Renal cortex interstitium (tissue), 15 donors: ENCODE measurements around the gene FAM98B. TPM values are rescaled to one million over a fixed set of nuclear protein-coding genes. Genes with fewer than 3 reads are reported as not detected.
"Not testable (repeated sequence)": the region's sequence is repeated elsewhere in the genome, so short reads cannot be mapped to it uniquely, and the experiment has no call there.

Source experiments
- DNase-seq, 11 donors: peaks; one replicate each; pipeline ENCODE4 v3.0.0-alpha.2; 2013; ENCODE audit warnings: low read depth in 9 of 11, low spot score in 4 of 11; ENCODE audit errors: extremely low read depth in 1 of 11
- long read RNA-seq, 16 experiments: transcript quantifications; one replicate each; lab custom pipeline, GENCODE V29; 2026
- polyA plus RNA-seq, 3 donors: library from polyadenylated mRNA; unstranded; fragments of 120-200 nt; gene quantifications; one replicate each; pipeline ENCODE4 v1.2.1, GENCODE V29; 2013; ENCODE audit not compliant: insufficient read length in 3 of 3

FAM98B gene
- 10 to 100 TPM; 68.2 to 90.3 (median 74.2) TPM for polyA plus RNA-seq
- long read RNA-seq, donor 1, full-length matches to known transcripts: 5 of 5 reads
- long read RNA-seq, donor 1, partial matches to known transcripts: 0 of 5 reads
- long read RNA-seq, donor 1, other reads (novel, unspliced or antisense): 0 of 5 reads
- long read RNA-seq, donor 2, full-length matches to known transcripts: 4 of 4 reads
- long read RNA-seq, donor 2, partial matches to known transcripts: 0 of 4 reads
- long read RNA-seq, donor 2, other reads (novel, unspliced or antisense): 0 of 4 reads
- long read RNA-seq, donor 3, full-length matches to known transcripts: 25 of 42 reads
- long read RNA-seq, donor 3, partial matches to known transcripts: 17 of 42 reads
- long read RNA-seq, donor 3, other reads (novel, unspliced or antisense): 0 of 42 reads
- long read RNA-seq, donor 4, full-length matches to known transcripts: 4 of 4 reads
- long read RNA-seq, donor 4, partial matches to known transcripts: 0 of 4 reads
- long read RNA-seq, donor 4, other reads (novel, unspliced or antisense): 0 of 4 reads
- long read RNA-seq, donor 5: 0 reads
- long read RNA-seq, donor 6, full-length matches to known transcripts: 11 of 11 reads
- long read RNA-seq, donor 6, partial matches to known transcripts: 0 of 11 reads
- long read RNA-seq, donor 6, other reads (novel, unspliced or antisense): 0 of 11 reads
- long read RNA-seq, donor 7, full-length matches to known transcripts: 9 of 9 reads
- long read RNA-seq, donor 7, partial matches to known transcripts: 0 of 9 reads
- long read RNA-seq, donor 7, other reads (novel, unspliced or antisense): 0 of 9 reads
- long read RNA-seq, donor 8: 0 reads
- long read RNA-seq, donor 9, full-length matches to known transcripts: 7 of 7 reads
- long read RNA-seq, donor 9, partial matches to known transcripts: 0 of 7 reads
- long read RNA-seq, donor 9, other reads (novel, unspliced or antisense): 0 of 7 reads
- long read RNA-seq, donor 10, full-length matches to known transcripts: 14 of 14 reads
- long read RNA-seq, donor 10, partial matches to known transcripts: 0 of 14 reads
- long read RNA-seq, donor 10, other reads (novel, unspliced or antisense): 0 of 14 reads
- long read RNA-seq, donor 11, full-length matches to known transcripts: 7 of 7 reads
- long read RNA-seq, donor 11, partial matches to known transcripts: 0 of 7 reads
- long read RNA-seq, donor 11, other reads (novel, unspliced or antisense): 0 of 7 reads
- long read RNA-seq, donor 12: 0 reads
- long read RNA-seq, donor 13: 0 reads
- long read RNA-seq, donor 14, full-length matches to known transcripts: 6 of 6 reads
- long read RNA-seq, donor 14, partial matches to known transcripts: 0 of 6 reads
- long read RNA-seq, donor 14, other reads (novel, unspliced or antisense): 0 of 6 reads
- long read RNA-seq, donor 15, full-length matches to known transcripts: 3 of 3 reads
- long read RNA-seq, donor 15, partial matches to known transcripts: 0 of 3 reads
- long read RNA-seq, donor 15, other reads (novel, unspliced or antisense): 0 of 3 reads
- long read RNA-seq, donor 16, full-length matches to known transcripts: 26 of 34 reads
- long read RNA-seq, donor 16, partial matches to known transcripts: 8 of 34 reads
- long read RNA-seq, donor 16, other reads (novel, unspliced or antisense): 0 of 34 reads

DNA sequence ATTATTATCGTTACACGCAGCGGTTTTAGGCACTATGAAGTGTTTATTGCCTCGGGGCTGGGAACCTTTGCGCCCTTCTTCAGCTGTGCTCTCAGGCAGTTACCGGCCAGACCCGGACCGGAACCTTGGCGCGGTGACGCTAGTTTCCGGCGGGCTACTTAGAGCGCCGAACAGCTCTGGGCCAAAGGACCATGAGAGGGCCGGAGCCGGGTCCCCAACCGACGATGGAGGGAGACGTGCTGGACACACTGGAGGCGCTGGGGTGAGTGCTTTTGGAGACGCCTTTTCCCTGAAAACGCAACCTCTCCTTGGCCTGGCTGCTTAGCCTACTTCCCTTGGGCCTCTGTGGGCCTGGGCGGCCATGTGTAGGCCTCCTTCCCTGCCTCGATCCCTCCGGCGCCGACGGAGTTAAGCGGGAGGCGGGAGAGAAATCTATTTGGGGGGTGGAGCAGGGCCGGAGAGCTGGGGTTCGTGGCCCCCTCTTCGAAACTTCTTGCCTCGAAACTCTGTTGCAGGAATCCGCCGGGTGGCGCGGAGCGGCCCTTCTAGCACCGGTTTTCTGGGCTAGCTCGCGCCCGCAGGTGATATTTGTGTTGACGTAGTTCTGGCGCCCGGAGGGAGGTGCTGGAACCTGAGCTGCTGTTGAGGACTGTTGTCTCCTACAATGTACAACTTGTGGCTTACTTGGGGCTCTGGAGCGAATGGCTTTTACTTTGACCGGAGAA, at the start of gene FAM98B:
Gene FAM98B (plus strand): TSS at position 157 of the 725 bp plus-strand sequence. CDS start 35 bp downstream, at position 192.
- peak; percentile 73 to 93 (median 87) for DNase-seq

DNA sequence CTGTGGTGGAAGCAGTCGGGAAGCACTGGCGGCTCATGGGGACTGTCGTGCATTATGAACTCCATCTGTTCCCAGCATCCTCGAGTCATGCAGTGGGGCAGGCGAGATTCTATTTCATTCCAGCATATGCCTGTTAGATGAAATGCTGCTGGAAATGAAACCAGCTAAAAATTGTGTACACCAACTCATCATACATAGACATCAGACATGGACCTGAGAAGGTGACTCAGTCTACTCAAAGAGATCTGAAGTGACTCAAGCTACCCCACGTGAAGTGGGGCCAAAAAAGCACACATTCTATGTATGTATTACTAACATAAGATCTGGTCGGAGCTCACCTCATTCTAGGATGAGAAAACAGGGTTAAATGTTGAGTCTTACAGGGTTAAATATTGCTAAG, 47.5 kb upstream of the FAM98B start:
- DNase-seq: no peak

DNA sequence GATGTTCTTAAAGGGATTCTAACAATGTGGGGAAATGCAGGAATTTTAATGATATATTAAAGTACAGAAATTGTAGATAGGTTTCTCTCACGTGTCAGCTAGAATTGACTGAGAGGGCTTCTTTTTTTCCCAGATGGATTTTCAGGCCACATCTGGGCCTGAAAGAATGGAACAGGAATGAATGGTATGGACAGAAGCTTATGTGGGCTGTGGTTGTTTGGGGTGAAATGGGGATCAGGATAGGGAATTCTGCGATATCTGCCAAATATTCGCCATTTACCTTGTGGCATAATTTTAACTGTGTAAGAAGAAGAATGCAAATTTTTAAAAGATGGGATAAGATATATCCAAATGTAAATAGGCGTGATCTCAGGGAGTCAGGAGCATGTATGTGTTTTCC, 45.4 kb upstream of the FAM98B start:
- no peak for DNase-seq

DNA sequence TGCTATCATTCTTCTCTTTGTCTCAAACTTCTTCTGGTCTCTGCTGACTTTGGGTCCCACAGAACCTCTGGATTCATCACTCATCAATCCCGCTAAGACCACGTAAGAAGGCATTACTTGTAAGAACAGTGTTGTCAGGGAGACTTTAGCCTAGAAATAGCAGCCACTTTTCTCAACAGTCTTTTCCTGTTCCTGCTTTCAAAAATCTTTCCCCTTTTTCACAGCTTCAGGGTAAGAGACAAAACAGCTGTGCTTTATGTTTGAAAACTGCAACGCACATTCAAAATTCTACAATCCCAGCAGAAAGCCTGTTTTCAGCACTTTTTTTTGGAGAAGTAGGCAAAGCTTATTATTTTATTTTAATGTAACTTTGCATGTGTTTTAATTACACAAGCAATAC, 42.0 kb upstream of the FAM98B start:
- peak in 5 of 11 donors; percentile 5 to 22 (median 12) for DNase-seq

DNA sequence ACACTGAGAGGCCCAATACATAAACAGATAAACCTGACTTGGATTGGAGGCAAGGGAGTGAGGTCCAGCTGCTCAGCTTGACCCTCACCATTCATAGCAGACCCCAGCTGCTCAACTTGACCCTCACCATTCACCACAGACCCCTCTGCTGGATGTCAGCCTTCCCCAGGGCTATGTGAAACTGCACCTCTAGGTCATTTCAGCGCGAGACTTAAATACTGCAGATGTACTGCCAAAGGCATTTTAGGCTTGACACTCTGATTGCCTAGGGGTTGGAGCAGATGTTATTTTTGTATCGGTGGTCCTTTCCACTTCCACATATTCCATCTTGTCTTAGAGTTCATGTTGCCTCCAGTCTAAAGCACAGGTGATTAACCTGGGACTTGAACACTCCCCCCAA, 41.5 kb upstream of the FAM98B start:
- no peak for DNase-seq

DNA sequence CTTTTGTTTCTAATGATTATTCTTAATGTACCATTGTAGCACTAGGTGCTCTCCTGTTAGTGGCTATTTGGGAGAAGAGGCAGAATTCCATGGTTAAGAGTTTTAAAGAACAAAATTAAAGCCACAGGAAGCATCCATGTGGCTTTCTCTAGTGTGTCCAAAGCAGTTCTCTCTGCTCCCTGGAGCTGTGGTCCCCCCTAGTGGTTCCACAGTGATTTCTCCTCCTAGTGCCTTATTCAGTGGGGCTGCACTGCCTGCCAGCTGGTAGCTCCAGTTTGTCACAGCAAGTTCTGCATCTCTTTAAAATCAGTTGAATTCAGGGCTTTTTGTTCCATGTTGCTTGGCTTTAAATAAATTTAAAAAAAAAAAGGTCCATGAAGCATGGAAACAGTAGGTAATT, 39.6 kb upstream of the FAM98B start:
- DNase-seq: peak in 7 of 11 donors; percentile 18 to 38 (median 31)

DNA sequence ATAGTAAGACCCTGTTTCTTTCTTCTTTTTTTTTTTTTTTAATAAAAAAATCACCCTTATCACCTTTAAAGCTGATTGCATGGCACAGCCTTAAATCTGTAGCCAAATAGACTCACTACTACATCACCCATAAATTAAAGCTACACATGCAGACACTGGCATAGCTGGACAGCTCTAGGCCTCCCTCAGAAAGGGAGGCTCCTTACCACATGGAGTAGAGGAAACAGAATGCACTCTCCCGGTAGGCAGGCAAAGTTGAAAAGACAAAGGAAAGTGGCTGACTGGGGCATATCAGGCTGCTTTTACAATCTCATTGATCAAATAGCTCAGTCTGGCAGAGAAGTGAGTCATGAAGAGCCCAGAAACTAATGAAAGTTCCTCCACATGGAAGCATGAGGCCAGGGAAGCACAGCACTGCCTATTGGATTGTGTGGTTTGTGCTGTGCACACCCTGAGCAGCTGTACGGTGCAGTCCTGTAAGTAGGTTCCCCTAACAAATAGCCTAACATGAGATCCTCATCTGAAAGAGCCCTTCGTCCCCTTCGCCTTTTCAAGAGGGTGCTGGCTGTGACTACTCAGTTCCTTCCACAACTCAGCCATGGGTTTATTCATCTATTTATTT, 32.7 kb upstream of the FAM98B start:
- no peak for DNase-seq

DNA sequence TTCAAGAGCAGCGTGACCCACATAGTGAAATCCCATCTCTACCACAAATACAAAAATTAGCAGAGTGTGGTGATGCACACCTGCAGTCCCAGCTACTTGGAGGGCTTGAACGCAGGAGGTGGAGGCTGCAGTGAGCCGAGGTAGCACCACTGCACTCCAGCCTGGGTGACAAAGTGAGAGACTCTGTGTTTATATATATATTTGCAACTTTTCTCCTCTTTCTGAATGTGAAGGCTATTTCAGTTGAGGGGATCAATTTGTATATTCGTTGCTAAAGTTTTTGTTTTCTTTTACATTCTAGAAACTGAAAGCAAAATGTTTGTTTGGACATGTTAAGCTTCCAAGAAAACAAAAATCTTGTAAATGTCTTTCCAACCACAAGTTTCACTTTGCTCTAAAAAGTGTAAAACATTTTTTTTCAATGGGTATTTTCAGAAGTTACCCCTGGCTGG, 29.8 kb upstream of the FAM98B start:
- no peak for DNase-seq

DNA sequence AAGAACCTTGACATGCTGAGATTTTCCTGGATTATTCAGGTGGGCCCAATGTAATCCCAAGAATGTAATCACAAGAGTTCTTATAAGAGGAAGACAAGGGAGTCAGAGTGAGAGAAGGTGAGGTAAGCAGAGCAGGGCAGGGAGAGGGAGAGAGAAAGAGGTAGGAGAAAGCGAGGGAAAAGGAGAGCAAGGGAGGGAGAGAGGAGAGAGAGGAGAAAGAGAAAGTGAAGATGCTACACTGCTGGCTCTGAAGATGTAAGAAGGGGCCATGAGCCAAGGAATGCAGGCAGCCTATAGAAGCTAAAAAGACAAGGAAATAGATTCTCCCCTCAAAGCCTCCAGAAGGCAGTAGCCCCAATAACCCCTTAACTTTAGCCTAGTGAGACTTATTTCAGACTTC, 28.7 kb upstream of the FAM98B start:
- DNase-seq: no peak

DNA sequence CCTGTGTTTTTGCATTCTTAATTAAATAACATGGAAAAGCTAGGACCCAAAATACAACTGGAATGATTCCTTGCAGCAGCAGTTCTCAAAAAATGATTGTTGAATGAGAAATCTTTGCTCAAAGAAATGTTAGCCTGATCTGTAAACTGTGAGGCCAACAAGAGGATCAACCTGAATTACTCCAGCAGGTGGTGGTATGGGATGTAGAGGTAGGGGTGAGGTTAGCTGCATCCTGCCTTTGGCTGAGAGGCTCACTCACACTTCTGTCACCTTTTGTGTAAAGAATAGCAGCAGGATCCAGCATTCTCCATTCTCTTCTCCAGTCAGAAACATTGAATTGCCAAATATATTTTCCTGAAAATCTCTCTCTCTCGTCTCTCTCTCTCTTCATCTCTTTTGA, 26.5 kb upstream of the FAM98B start:
- no peak for DNase-seq

DNA sequence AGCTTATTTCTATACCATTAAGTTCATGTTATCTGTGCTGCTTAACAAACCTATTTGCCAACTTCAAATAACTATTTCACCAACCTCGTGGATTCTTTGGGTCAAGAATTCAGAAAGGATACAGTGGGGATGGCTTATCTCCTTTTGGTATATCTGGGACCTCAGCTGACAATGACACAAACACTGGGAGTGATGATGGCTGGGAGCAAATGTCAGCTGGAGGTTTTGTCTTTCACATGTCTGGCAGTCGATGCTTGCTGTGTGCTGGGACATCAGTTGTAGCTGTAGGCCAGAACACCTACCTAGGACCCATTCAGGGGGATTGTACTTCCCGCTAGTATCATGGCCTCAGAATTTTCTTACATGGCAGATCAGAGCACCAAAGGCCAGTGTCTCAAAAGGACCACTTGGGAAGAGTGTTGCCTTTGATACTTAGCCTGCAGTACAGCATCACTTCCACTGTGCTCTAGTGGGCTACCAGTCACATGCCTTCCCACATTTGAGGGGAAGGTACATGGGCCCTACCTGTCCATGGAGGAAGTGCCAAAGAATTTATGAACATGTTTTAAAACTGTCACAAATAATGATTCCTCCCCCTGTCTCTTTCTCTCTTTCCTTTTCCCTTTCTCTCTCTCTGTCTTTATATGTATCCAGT, 23.7 kb upstream of the FAM98B start:
- no peak for DNase-seq

DNA sequence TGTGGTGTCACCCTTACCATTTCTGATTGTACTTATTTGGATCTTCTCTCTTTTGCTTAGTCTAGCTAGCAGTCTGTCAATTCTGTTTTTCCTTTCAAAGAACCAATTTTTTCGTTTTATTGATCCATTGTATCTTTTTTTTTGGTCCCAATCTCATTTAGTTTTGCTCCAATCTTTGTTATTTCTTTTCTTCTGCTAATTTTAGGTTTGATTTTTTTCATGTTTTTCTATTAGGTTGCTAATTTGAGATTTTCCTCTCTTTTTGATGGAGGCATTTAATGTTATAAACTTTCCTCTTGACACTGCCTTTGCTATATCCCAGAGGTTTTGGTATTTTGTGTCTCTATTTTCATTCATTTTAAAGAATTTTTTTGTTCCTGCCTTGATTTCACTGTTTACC, 16.9 kb upstream of the FAM98B start:
- no peak for DNase-seq

DNA sequence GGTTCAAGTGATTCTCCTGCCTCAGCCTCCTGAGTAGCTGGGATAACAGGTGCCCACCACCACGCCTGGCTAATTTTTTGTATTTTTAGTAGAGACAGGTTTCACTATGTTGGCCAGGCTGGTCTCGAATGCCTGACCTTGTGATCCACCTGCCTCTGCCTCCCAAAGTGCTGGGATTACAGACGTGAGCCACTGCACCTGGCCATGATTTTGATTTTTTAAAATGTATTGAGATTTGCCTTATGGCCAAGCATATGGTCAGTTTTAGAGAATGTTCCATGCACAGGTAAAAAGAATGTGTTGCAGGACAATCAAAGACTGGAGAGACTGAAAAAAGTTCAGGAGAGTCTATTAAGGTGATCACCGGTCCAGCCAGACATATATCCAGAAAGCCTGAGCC, 16.3 kb upstream of the FAM98B start:
- not testable (repeated sequence) for DNase-seq

DNA sequence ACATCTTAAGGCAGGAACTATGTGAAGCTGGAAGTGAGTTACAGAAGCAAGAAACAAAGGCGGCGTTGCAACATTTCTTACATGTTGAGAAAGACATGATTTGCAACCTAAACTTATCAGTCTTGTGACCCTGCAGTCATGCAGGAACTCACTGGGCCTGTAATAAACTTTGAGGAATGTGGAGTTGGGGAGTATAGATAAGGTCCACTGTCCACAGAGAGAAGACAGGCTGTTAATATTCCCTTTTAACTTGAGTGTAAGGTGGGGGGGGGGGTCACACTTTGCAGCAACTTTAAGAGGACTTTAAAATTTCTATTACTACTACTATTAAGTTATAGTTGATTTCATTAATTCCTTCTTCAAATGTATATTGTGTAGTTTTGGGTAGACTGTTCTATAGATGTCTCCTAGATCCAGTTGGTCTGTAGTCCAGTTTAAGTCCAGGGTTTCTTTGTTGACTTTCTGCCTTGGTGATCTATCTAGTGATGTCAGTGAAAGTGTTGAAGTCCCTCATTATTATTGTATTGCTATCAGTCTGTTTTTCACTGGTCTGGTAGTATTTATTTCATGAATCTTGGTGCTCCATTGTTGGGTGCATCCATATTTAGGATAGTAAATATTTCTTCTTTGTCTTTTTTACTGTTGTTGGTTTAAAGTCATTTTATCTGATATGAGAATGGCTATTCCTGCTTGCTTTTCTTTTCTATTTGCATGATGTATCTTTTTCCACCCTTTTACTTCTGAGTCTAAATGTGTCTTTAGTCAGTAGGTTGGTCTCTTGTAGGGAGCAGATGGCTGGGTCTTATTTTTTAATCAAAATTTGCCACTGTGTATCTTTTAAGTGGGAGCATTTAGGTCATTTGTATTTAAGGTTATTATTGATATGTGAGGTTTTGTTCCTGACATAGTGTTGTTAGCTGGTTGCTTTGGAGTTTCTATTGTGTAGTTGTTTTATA, 15.6 kb upstream of the FAM98B start:
- no peak for DNase-seq

DNA sequence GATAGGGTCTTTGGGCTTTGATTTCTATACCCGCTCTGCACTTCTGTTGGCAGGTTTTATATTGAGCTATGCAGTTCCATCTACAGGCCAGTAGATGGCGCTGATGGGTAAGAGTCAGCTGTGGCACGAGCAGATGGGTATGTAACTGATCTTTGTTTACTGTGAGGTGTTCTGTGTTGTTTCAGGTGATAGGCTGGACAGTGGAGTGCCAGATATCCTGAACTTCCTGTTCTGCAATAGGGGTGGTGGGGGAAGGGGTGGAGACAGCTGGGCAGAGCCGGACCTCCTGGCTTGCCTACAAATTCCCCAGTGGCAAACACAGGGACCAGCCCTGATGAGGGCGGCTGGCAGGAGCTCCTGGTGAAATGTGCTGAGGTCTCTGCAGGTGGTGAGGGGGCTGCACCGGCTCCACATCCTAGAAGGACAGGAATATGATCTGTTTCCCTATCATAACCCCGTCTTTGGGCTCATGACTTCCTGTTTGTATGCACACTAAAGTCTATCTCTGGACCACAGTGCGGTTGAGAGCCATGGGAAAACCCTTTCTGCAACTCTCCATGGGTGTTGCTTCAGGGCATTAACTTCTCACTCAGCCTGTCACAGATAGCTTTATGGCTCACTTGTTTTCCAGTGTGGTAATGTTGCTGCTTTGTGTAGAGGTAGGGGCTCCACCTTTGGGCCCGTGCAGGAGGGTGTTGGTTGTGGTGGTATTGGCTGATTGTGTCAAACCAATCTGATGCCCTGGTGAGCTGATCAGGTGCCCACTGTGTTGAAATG, 13.4 kb upstream of the FAM98B start:
- DNase-seq: peak; percentile 27 to 64 (median 47)
